ENCODE results near the gene U2SURP. TPM values are rescaled to one million over a fixed set of nuclear protein-coding genes. Genes with fewer than 3 reads are reported as not detected.

Gene U2SURP
- total RNA-seq, 1 experiment from 2014 or later: 132 TPM

- CTCF ChIA-PET: no interaction called here
- no peaks in the 10 kb centered on the region for H4K20me1 ChIP-seq (ENCODE audit: insufficient read depth)
- no peak overlapping the region for H3K4me3 ChIP-seq (replicated peaks in 1 of 2; ENCODE audit: low read depth in 1 of 2, low read length in 2 of 2)
- no peaks in the 10 kb centered on the region for H3K36me3 ChIP-seq (ENCODE audit: control insufficient read depth in 1 of 2, insufficient read depth in 2 of 2, low read length in 2 of 2)
- H3K4me1 ChIP-seq (ENCODE audit: control insufficient read depth in 1 of 2, insufficient read depth in 2 of 2, low read length in 2 of 2): no peaks in the 10 kb centered on the region
- no peaks in the 10 kb centered on the region for H3K79me2 ChIP-seq (ENCODE audit: insufficient read depth, low read length)
- no peaks in the 10 kb centered on the region for H3K9me3 ChIP-seq (ENCODE audit: control insufficient read depth in 1 of 2, insufficient read depth in 1 of 2, low read depth in 1 of 2, low read length in 2 of 2)
- H3K9ac ChIP-seq (ENCODE audit: low read length): no peak overlapping the region
- no peak overlapping the region for H3K4me2 ChIP-seq (ENCODE audit: low read length)
- RAD21 ChIA-PET (ENCODE audit: low non-redundant PET in 1 of 2, low total read pairs in 2 of 2, uncharacterized antibody in 2 of 2, unreplicated experiment in 2 of 2): no interaction called here
- H3K9me2 ChIP-seq (ENCODE audit: insufficient read depth): no peaks in the 10 kb centered on the region
- TF ChIP-seq ZNF274 (IDR thresholded peaks at IDR 0.05; ENCODE audit: low read depth, low read length) (no peak), ATF3 (IDR thresholded peaks at IDR 0.05) (no peak), POLR2A (IDR thresholded peaks at IDR 0.05; ENCODE audit: borderline replicate concordance, extremely low read depth, insufficient read depth, insufficient read length) (no peak), SIN3A (IDR thresholded peaks at IDR 0.05; ENCODE audit: low read depth) (no peak), CTCF (IDR thresholded peaks at IDR 0.05 in 2 of 3, conservative IDR thresholded peaks at IDR 0.05 in 1 of 3; ENCODE audit: borderline replicate concordance in 1 of 3, insufficient read depth in 1 of 3, low read depth in 2 of 3, low read length in 2 of 3) (no peak), MAX (IDR thresholded peaks at IDR 0.05) (no peak), CBX3 (IDR thresholded peaks at IDR 0.05; ENCODE audit: low read depth) (no peak), CEBPB (IDR thresholded peaks at IDR 0.05; ENCODE audit: low read depth) (no peak), FOSL1 (IDR thresholded peaks at IDR 0.05; ENCODE audit: low read depth) (no peak), RAD21 (IDR thresholded peaks at IDR 0.05; ENCODE audit: low read depth) (no peak), TCF7L2 (IDR thresholded peaks at IDR 0.05; ENCODE audit: borderline replicate concordance, extremely low read depth, insufficient read depth, insufficient read length) (no peak), REST (IDR thresholded peaks at IDR 0.05; ENCODE audit: low read depth) (no peak), ZFX (IDR thresholded peaks at IDR 0.05) (no peak), JUND (IDR thresholded peaks at IDR 0.05) (no peak)
- DNase-seq (ENCODE audit: low read depth, low spot score) (no peak), ATAC-seq (0 out of 2 replicates have a peak, but pooled peaks have one; percentile 34)
- BruUV-seq (replicated peaks): no TSS peak
- intact Hi-C loops (cut with micrococcal nuclease): no loop called here
- H2AFZ ChIP-seq (ENCODE audit: low read depth, low read length, poor library complexity, severe bottlenecking): no peak overlapping the region
- POLR2A ChIA-PET: no interaction called here
- no peak overlapping the region for H3K27ac ChIP-seq (ENCODE audit: low read depth, low read length)
- H3K27me3 ChIP-seq (ENCODE audit: insufficient read depth, low read length): no peaks in the 10 kb centered on the region
Measured at GRCh38 chr3:143084856-143085731, 83.7 kb downstream of the U2SURP start.

All from HCT116 (cell line).